GM12891 (cell line): ENCODE results near the gene MCU.
A peak's percentile ranks its signal among the peaks of the same experiment; 100 is the strongest.
"Not testable (repeated sequence)": the region's sequence is repeated elsewhere in the genome, so short reads cannot be mapped to it uniquely, and the experiment has no call there.

Experiments used
- DNase-seq: peaks from one replicate; pipeline ENCODE4 v3.0.0; 2011; ENCODE audit warnings: low spot score; ENCODE audit not compliant: insufficient read length
- FAIRE-seq: peaks from 2 replicates; lab custom pipeline; 2011; peaks lifted over from hg19 to GRCh38; lab: Jason Lieb, UNC
- PAX5 ChIP-seq: IDR thresholded peaks from 2 replicates; pipeline ENCODE4 v1.6.1; 2011; ENCODE audit warnings: low read length, moderate library complexity, mild to moderate bottlenecking; ENCODE audit not compliant: insufficient read depth, severe bottlenecking
- POLR2A ChIP-seq: IDR thresholded peaks from 2 replicates; pipeline ENCODE4 v1.6.1; 2011; ENCODE audit warnings: low read depth, low read length, control low read depth
- POLR2AphosphoS5 ChIP-seq: IDR thresholded peaks from 2 replicates; pipeline ENCODE4 v1.6.1; 2011; ENCODE audit warnings: low read depth, low read length, control low read depth
- POU2F2 ChIP-seq: IDR thresholded peaks from 2 replicates; pipeline ENCODE4 v1.6.1; 2011; ENCODE audit warnings: low read depth, mild to moderate bottlenecking, control low read depth, low read length, moderate library complexity
- SPI1 ChIP-seq: IDR thresholded peaks from 2 replicates; pipeline ENCODE4 v1.6.1; 2011; ENCODE audit warnings: low read depth, low read length, control low read depth
- TAF1 ChIP-seq: IDR thresholded peaks from 2 replicates; pipeline ENCODE4 v1.6.1; 2011; ENCODE audit warnings: low read depth, low read length, control low read depth

Gene MCU

GRCh38 chr10:72728462-72728861, 36.5 kb downstream of the MCU start:
- TF ChIP-seq TAF1 (no peak), POLR2AphosphoS5 (no peak), POLR2A (no peak), POU2F2 (no peak), PAX5 (no peak), SPI1 (no peak)
- FAIRE-seq (no peak), DNase-seq (no peak)

GRCh38 chr10:72729528-72729927, 37.6 kb downstream of the MCU start:
- DNase-seq: no peak
- peak; percentile 97 for FAIRE-seq
- peak; percentile 77 for TF ChIP-seq SPI1
- TF ChIP-seq PAX5: peak; percentile 39
- no peak for TF ChIP-seq TAF1
- TF ChIP-seq POLR2AphosphoS5: no peak
- TF ChIP-seq POLR2A: no peak
- TF ChIP-seq POU2F2: no peak

- no peak for DNase-seq
- TF ChIP-seq TAF1 (no peak), SPI1 (no peak), PAX5 (no peak), POLR2A (no peak), POLR2AphosphoS5 (no peak), POU2F2 (no peak)
- FAIRE-seq: no peak
These were observed 38.5 kb downstream of the MCU start for GRCh38 chr10:72730479-72730878.

- FAIRE-seq (no peak), DNase-seq (no peak)
- TF ChIP-seq PAX5 (no peak), SPI1 (no peak), TAF1 (no peak)
These were observed 40.0 kb downstream of the MCU start for GRCh38 chr10:72731916-72732419.

GRCh38 chr10:72732521-72732920, 40.6 kb downstream of the MCU start:
- DNase-seq: no peak
- no peak for TF ChIP-seq PAX5
- TF ChIP-seq TAF1: no peak
- TF ChIP-seq POLR2A: no peak
- no peak for TF ChIP-seq SPI1
- TF ChIP-seq POLR2AphosphoS5: no peak
- TF ChIP-seq POU2F2: no peak
- no peak for FAIRE-seq

- no peak for DNase-seq
- FAIRE-seq: no peak
- no peak for TF ChIP-seq POLR2AphosphoS5
- no peak for TF ChIP-seq TAF1
- no peak for TF ChIP-seq PAX5
- TF ChIP-seq POLR2A: no peak
- TF ChIP-seq POU2F2: no peak
- no peak for TF ChIP-seq SPI1
These were observed 42.0 kb downstream of the MCU start for GRCh38 chr10:72733989-72734388.

GRCh38 chr10:72735288-72735936, 43.5 kb downstream of the MCU start:
- FAIRE-seq (no peak), DNase-seq (no peak)
- TF ChIP-seq POLR2AphosphoS5 (no peak), SPI1 (no peak), POLR2A (no peak), PAX5 (no peak), POU2F2 (no peak), TAF1 (no peak)

- FAIRE-seq (no peak), DNase-seq (no peak)
These were observed 44.4 kb downstream of the MCU start for GRCh38 chr10:72736176-72736827.

GRCh38 chr10:72736828-72737220, 44.9 kb downstream of the MCU start:
- no peak for TF ChIP-seq SPI1
- no peak for TF ChIP-seq POU2F2
- no peak for TF ChIP-seq POLR2AphosphoS5
- no peak for FAIRE-seq
- no peak for DNase-seq

More at GRCh38 chr10:72736176-72736827, 44.4 kb downstream of the MCU start:
- TF ChIP-seq POU2F2: no peak
- no peak for TF ChIP-seq SPI1
- no peak for TF ChIP-seq POLR2AphosphoS5
- TF ChIP-seq POLR2A: no peak
- TF ChIP-seq PAX5: no peak
- TF ChIP-seq TAF1: no peak

GRCh38 chr10:72737357-72737756, 45.4 kb downstream of the MCU start:
- not testable (repeated sequence) for DNase-seq, FAIRE-seq
